HG03095 (cell line): ENCODE results near the gene DDX3X.
"Not testable (repeated sequence)": the region's sequence is repeated elsewhere in the genome, so short reads cannot be mapped to it uniquely, and the experiment has no call there.

Source experiments
- ATAC-seq: cut with Tn5 transposase; IDR thresholded peaks from one replicate; pipeline ENCODE4 v1.9.1; 2021; ENCODE audit warnings: moderate library complexity; ENCODE audit not compliant: unreplicated experiment

The DDX3X gene

DNA sequence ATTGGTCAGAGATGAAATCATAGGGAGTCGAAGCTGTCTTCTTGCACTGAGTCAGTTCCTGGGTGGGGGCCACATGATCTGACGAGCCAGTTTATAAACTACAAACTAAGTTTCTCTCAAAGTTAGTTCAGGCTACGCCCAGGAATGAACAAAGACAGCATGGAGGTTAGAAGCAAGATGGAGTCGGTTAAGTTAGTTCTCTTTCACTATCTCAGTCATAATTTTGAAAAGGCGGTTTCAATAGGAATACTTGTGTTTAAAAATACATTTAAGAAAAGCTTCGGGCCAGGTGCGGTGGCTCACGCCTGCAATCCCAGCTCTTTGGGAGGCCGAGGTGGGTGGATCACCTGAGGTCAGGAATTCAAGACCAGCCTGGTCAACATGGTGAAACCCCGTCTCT, 77.3 kb downstream of the DDX3X start:
- not testable (repeated sequence) for ATAC-seq

DNA sequence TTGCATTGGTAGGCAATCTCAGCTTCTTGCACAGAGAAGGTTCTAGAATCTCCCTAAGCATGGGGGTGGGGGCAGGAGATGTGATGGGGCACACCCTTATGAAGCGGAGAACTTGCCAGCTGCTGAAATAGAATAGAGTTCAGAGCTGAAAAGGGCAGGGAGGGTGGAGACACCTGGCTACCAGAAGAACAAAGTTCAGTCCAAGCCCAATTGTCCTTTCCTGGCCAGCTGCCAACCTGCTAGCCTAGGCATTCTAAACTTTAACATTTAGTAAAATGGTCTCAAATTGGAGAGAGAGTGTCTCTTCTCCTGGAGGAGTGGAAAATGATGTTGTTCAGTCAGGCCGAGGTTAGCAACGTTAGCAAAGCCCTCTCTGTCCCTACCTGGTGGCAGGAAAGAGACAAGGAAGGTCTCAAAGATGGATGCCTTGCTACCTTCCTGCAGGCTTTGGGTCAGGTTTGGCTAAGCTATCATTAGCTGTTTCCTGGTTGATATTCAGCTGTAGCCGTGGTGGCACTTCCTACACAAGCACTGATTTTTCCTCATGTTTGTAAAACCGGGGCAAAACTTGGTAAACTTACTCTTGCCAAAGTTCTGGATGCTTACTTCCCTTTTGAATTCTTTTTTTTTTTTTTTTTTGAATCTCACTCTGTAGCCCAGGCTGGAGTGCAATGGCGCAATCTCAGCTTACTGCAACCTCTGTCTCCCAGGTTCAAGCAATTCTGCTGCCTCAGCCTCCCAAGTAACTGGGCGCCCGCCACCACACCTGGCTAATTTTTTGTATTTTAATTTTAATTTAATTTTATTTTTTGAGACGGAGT, 78.5 kb downstream of the DDX3X start:
- no peak for ATAC-seq
